SK-N-MC (cell line): ENCODE data around the gene CAPN13.

Experiments
- DNase-seq: peaks from one replicate; pipeline ENCODE4 v3.0.0-alpha.2; 2011; ENCODE audit warnings: low read depth, low spot score
- H3K27ac ChIP-seq: fragments of 200-600 bp; sonication (generic); 2 replicates; pipeline ENCODE4 v1.5.1; 2016; ENCODE audit warnings: mixed run types
- H3K36me3 ChIP-seq: fragments of 200-600 bp; sonication (generic); 2 replicates; pipeline ENCODE4 v1.6.1; 2017; ENCODE audit warnings: antibody characterized with exemption, low read length, mixed read lengths; ENCODE audit not compliant: insufficient read depth
- H3K4me3 ChIP-seq: fragments of 200-600 bp; sonication (generic); 2 replicates; pipeline ENCODE4 v1.5.1; 2016
- H3K9ac ChIP-seq: fragments of 200-600 bp; sonication (generic); 2 replicates; pipeline ENCODE4 v1.8.0; 2017; ENCODE audit warnings: mixed run types, mixed read lengths; ENCODE audit not compliant: insufficient read length
- H3K9me3 ChIP-seq: fragments of 200-600 bp; sonication (generic); 2 replicates; pipeline ENCODE4 v1.6.1; 2017; ENCODE audit warnings: low read depth, mild to moderate bottlenecking, antibody characterized with exemption, low read length, moderate library complexity, mixed read lengths
- EZH2 ChIP-seq: fragments of 200-600 bp; sonication (generic); IDR thresholded peaks from one replicate; pipeline ENCODE4 v1.6.1; 2017; ENCODE audit warnings: antibody characterized with exemption
- FOXP2 ChIP-seq: optimal IDR thresholded peaks from 2 replicates; pipeline ENCODE3; 2011; ENCODE audit warnings: mild to moderate bottlenecking, moderate library complexity; ENCODE audit not compliant: insufficient read depth; ENCODE audit errors: extremely low read length, control extremely low read depth
- POLR2AphosphoS5 ChIP-seq: IDR thresholded peaks from 2 replicates; pipeline ENCODE4 v1.6.1; 2012; ENCODE audit warnings: mild to moderate bottlenecking, low read depth, low read length, borderline replicate concordance

The CAPN13 gene

DNA sequence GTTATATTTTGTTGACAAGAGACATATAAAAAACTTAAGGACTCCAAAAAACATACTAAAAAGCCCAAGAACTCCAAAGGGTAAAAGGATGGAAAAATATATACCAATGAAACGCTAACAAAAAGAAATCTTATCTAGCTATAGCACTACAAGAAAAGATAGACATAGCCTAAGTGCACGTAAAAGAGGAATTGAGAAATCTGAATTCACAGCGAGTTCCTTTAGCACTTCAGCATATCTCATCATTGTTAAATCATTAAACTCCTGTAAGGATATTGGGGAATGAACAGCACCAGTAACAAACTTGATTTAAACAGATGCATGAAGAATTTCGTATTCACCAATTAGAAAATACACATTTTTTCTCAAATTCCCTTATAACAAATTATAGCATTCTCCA is 134.1 kb downstream of the CAPN13 start:
- Histone ChIP-seq H3K9ac (no peak overlapping the region), H3K9me3 (peaks cover 6% of the 10 kb centered on the region; the same call in 1 of the 2 replicates), H3K27ac (no peak overlapping the region), H3K4me3 (no peak overlapping the region), H3K36me3 (no peaks in the 10 kb centered on the region)
- DNase-seq = no peak
- TF ChIP-seq EZH2 = no peak
- no peak for TF ChIP-seq POLR2AphosphoS5
- no peak for TF ChIP-seq FOXP2
